Measurements from ENCODE around the gene TSPAN5.

Gene TSPAN5

DNA sequence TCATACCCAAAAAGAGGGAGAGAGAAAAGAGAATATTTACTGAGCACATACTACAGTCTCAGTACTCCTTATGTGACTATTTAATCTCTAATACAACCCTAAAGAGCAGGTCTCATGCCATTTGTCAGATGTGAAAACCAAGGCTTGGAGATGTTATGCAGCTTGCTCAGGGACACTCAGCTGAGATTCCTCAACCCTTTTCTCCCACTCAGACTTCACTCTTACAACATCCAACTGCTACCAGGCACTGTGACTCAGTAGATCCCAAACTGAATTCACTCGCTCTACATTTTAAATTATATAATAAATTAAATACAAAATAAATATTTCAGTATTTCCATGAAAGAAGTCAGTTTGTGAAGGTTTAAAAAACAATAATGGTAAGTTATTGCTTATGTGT lies 53.7 kb downstream of the TSPAN5 start:
- Histone ChIP-seq H2AFZ (ENCODE audit: low read length) (no peak overlapping the region), H3K23ac (ENCODE audit: low read depth, low read length, poor library complexity) (no peak overlapping the region), H2BK120ac (ENCODE audit: low read depth, low read length) (no peak overlapping the region), H2AK5ac (ENCODE audit: low read depth, low read length) (no peak overlapping the region), H3K4me1 (ENCODE audit: control insufficient read depth in 2 of 2, insufficient read depth in 1 of 2, low read depth in 1 of 2, low read length in 2 of 2) (peaks cover 9 to 11% of the 10 kb centered on the region in 2 donors), H3K9ac (ENCODE audit: low read depth, low read length, poor library complexity) (no peak overlapping the region), H2BK12ac (ENCODE audit: low read length) (no peak overlapping the region), H4K8ac (ENCODE audit: low read depth, low read length) (no peak overlapping the region), H3K14ac (ENCODE audit: low read length) (no peak overlapping the region), H3K4ac (ENCODE audit: low read length) (no peak overlapping the region), H3K4me3 (ENCODE audit: low read length in 2 of 2) (no peak overlapping the region), H3K4me2 (ENCODE audit: insufficient read depth, low read length, poor library complexity, severe bottlenecking) (no peak overlapping the region), H3K18ac (ENCODE audit: low read length) (no peak overlapping the region), H3K79me1 (ENCODE audit: low read depth, low read length) (no peaks in the 10 kb centered on the region), H3K27ac (replicated peaks; ENCODE audit: low read length) (no peak overlapping the region), H2BK15ac (ENCODE audit: low read length) (no peak overlapping the region), H3K36me3 (replicated peaks in 1 of 2; ENCODE audit: control insufficient read depth in 2 of 2, insufficient read depth in 2 of 2, low read length in 2 of 2) (no peaks in the 10 kb centered on the region), H2BK5ac (ENCODE audit: low read length) (no peak overlapping the region), H4K91ac (ENCODE audit: low read depth, low read length, poor library complexity) (no peak overlapping the region), H3K27me3 (ENCODE audit: control insufficient read depth in 3 of 3, insufficient read depth in 3 of 3, low read depth in 1 of 3, low read length in 3 of 3) (no peaks in the 10 kb centered on the region), H3K9me3 (replicated peaks in 1 of 2; ENCODE audit: control insufficient read depth in 2 of 2, insufficient read depth in 1 of 2, low read depth in 1 of 2, low read length in 2 of 2) (peaks cover 2 to 11% of the 10 kb centered on the region in 2 donors)
- no peak for DNase-seq (ENCODE audit: low spot score)
- no CpG with 5 or more reads among the region's 1 CpG for WGBS, 2 donors (ENCODE audit: extremely low coverage in 2 of 2, insufficient read length in 2 of 2, insufficient replicate concordance in 1 of 2)

DNA sequence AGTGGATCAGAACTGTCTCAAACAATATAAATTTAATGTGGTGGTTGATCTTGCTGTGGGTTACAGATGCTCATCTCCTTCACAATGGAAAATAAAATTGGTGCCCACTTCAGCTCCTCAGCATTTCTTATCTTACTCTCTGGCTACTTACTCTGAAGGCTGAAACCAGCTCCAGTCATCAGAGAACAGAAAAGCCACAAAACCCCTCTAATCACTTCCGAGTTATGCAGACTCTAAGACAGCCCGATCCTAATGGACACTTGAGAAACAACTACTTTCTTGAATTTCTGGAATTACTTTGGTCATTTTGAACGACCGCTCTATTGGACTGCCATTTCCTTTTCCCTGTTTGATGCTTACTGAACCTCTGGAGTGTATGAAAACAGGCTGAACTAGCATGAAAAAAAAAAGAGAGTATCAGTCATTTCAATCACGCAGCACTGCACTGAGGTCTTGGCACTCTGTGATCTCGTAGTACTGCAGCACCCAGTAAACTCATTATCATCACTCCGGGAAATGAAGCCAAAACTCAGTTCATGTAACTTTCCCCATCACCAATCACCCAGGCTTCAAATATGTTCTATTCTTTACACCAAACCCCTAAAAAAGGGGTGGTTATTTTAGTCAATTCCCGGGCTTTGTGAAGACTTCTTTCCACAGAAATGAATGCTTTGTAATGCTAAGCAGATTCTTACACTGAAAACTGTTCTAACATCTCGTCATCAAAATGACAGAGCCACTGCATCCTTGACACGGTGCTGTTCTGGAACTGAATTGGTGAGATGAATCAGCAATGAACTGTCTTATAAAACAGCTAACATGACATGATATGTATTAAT lies 54.5 kb downstream of the TSPAN5 start:
- Histone ChIP-seq H3K9ac (ENCODE audit: low read depth, low read length, poor library complexity) (no peak overlapping the region), H4K8ac (ENCODE audit: low read depth, low read length) (no peak overlapping the region), H4K91ac (ENCODE audit: low read depth, low read length, poor library complexity) (no peak overlapping the region), H2BK12ac (ENCODE audit: low read length) (no peak overlapping the region), H3K14ac (ENCODE audit: low read length) (no peak overlapping the region), H3K4me2 (ENCODE audit: insufficient read depth, low read length, poor library complexity, severe bottlenecking) (no peak overlapping the region), H3K9me3 (replicated peaks in 1 of 2; ENCODE audit: control insufficient read depth in 2 of 2, insufficient read depth in 1 of 2, low read depth in 1 of 2, low read length in 2 of 2) (peaks cover 2 to 19% of the 10 kb centered on the region in 2 donors), H3K4me3 (ENCODE audit: low read length in 2 of 2) (peak overlapping the region in 1 of 2 donors; percentile 14), H2AK5ac (ENCODE audit: low read depth, low read length) (no peak overlapping the region), H2BK5ac (ENCODE audit: low read length) (no peak overlapping the region), H3K23ac (ENCODE audit: low read depth, low read length, poor library complexity) (no peak overlapping the region), H3K18ac (ENCODE audit: low read length) (no peak overlapping the region), H2AFZ (ENCODE audit: low read length) (peak overlapping the region; percentile 73), H3K4me1 (ENCODE audit: control insufficient read depth in 2 of 2, insufficient read depth in 1 of 2, low read depth in 1 of 2, low read length in 2 of 2) (peaks cover 4 to 7% of the 10 kb centered on the region in 2 donors), H3K79me1 (ENCODE audit: low read depth, low read length) (no peaks in the 10 kb centered on the region), H2BK15ac (ENCODE audit: low read length) (no peak overlapping the region), H2BK120ac (ENCODE audit: low read depth, low read length) (no peak overlapping the region), H3K27ac (replicated peaks; ENCODE audit: low read length) (no peak overlapping the region), H3K36me3 (replicated peaks in 1 of 2; ENCODE audit: control insufficient read depth in 2 of 2, insufficient read depth in 2 of 2, low read length in 2 of 2) (no peaks in the 10 kb centered on the region), H3K4ac (ENCODE audit: low read length) (no peak overlapping the region), H3K27me3 (ENCODE audit: control insufficient read depth in 3 of 3, insufficient read depth in 3 of 3, low read depth in 1 of 3, low read length in 3 of 3) (no peaks in the 10 kb centered on the region)
- no CpG with 5 or more reads among the region's 10 CpGs for WGBS, 2 donors (ENCODE audit: extremely low coverage in 2 of 2, insufficient read length in 2 of 2, insufficient replicate concordance in 1 of 2)
- DNase-seq (ENCODE audit: low spot score), result no peak

DNA sequence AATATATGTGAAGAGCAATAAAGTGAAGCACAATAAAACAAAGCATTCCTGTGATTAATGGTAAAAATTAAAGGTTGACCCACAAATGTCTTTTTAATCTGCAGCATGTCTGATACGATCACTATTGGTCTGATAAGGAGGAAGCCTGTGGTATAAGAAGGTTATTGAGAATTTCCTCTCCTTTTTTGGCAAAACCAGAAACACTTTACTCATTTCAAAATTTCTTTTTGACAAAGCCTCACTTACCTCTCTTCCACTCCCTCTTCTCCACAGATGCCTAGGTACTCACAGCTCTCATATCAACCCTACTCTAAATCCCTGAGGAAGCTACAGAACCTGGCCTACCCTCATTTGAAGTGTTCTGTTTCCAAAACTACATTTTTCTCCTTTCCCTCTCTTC lies 56.1 kb downstream of the TSPAN5 start:
- H3K4me3 ChIP-seq (ENCODE audit: low read length in 2 of 2), result no peak overlapping the region
- no peak for DNase-seq (ENCODE audit: low spot score)
- no peak overlapping the region for H3K4me2 ChIP-seq (ENCODE audit: insufficient read depth, low read length, poor library complexity, severe bottlenecking)
- H3K4ac ChIP-seq (ENCODE audit: low read length), result no peak overlapping the region
- no peak overlapping the region for H4K91ac ChIP-seq (ENCODE audit: low read depth, low read length, poor library complexity)
- H2BK120ac ChIP-seq (ENCODE audit: low read depth, low read length), result no peak overlapping the region
- H2BK12ac ChIP-seq (ENCODE audit: low read length), result no peak overlapping the region
- H3K27ac ChIP-seq (replicated peaks; ENCODE audit: low read length), result no peak overlapping the region
- no peak overlapping the region for H2AFZ ChIP-seq (ENCODE audit: low read length)
- WGBS, 2 donors (ENCODE audit: extremely low coverage in 2 of 2, insufficient read length in 2 of 2, insufficient replicate concordance in 1 of 2), result no CpG with 5 or more reads among the region's 1 CpG
- no peaks in the 10 kb centered on the region for H3K27me3 ChIP-seq (ENCODE audit: control insufficient read depth in 3 of 3, insufficient read depth in 3 of 3, low read depth in 1 of 3, low read length in 3 of 3)
- peaks cover 1 to 7% of the 10 kb centered on the region in 2 donors for H3K4me1 ChIP-seq (ENCODE audit: control insufficient read depth in 2 of 2, insufficient read depth in 1 of 2, low read depth in 1 of 2, low read length in 2 of 2)
- H3K14ac ChIP-seq (ENCODE audit: low read length), result no peak overlapping the region
- no peak overlapping the region for H3K18ac ChIP-seq (ENCODE audit: low read length)
- H3K9ac ChIP-seq (ENCODE audit: low read depth, low read length, poor library complexity), result no peak overlapping the region
- no peak overlapping the region for H2BK15ac ChIP-seq (ENCODE audit: low read length)
- H3K23ac ChIP-seq (ENCODE audit: low read depth, low read length, poor library complexity), result no peak overlapping the region
- no peak overlapping the region for H4K8ac ChIP-seq (ENCODE audit: low read depth, low read length)
- no peaks in the 10 kb centered on the region for H3K79me1 ChIP-seq (ENCODE audit: low read depth, low read length)
- H3K9me3 ChIP-seq (replicated peaks in 1 of 2; ENCODE audit: control insufficient read depth in 2 of 2, insufficient read depth in 1 of 2, low read depth in 1 of 2, low read length in 2 of 2), result peaks cover 2 to 22% of the 10 kb centered on the region in 2 donors
- no peak overlapping the region for H2AK5ac ChIP-seq (ENCODE audit: low read depth, low read length)
- H2BK5ac ChIP-seq (ENCODE audit: low read length), result no peak overlapping the region
- H3K36me3 ChIP-seq (replicated peaks in 1 of 2; ENCODE audit: control insufficient read depth in 2 of 2, insufficient read depth in 2 of 2, low read length in 2 of 2), result no peaks in the 10 kb centered on the region

DNA sequence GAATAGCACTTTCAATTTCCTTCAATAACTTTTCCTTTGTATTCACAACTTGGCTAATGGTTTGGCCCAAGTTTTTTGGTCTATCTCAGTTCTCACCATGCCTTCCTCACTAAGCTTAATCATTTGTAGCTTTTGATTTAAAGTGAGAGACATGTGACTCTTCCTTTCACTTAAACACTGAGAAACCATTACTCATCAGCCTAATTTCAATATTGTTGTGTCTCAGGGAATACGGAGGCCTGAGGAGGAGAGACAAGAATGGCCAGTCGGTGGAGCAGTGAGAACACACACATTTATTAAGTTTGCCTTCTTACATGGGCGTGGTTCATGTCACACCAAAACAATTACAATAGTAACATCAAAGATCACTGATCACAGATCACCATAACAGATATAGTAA lies 56.7 kb downstream of the TSPAN5 start:
- H3K14ac ChIP-seq (ENCODE audit: low read length), result no peak overlapping the region
- no peaks in the 10 kb centered on the region for H3K36me3 ChIP-seq (replicated peaks in 1 of 2; ENCODE audit: control insufficient read depth in 2 of 2, insufficient read depth in 2 of 2, low read length in 2 of 2)
- H4K91ac ChIP-seq (ENCODE audit: low read depth, low read length, poor library complexity), result no peak overlapping the region
- H2AK5ac ChIP-seq (ENCODE audit: low read depth, low read length), result no peak overlapping the region
- peaks cover 2 to 22% of the 10 kb centered on the region in 2 donors for H3K9me3 ChIP-seq (replicated peaks in 1 of 2; ENCODE audit: control insufficient read depth in 2 of 2, insufficient read depth in 1 of 2, low read depth in 1 of 2, low read length in 2 of 2)
- no peak overlapping the region for H3K4me2 ChIP-seq (ENCODE audit: insufficient read depth, low read length, poor library complexity, severe bottlenecking)
- H2BK120ac ChIP-seq (ENCODE audit: low read depth, low read length), result no peak overlapping the region
- H3K18ac ChIP-seq (ENCODE audit: low read length), result no peak overlapping the region
- no peak overlapping the region for H3K23ac ChIP-seq (ENCODE audit: low read depth, low read length, poor library complexity)
- no peaks in the 10 kb centered on the region for H3K79me1 ChIP-seq (ENCODE audit: low read depth, low read length)
- H2AFZ ChIP-seq (ENCODE audit: low read length), result no peak overlapping the region
- no peak for DNase-seq (ENCODE audit: low spot score)
- H3K4ac ChIP-seq (ENCODE audit: low read length), result no peak overlapping the region
- no peak overlapping the region for H3K9ac ChIP-seq (ENCODE audit: low read depth, low read length, poor library complexity)
- H3K4me1 ChIP-seq (ENCODE audit: control insufficient read depth in 2 of 2, insufficient read depth in 1 of 2, low read depth in 1 of 2, low read length in 2 of 2), result peaks cover 1 to 7% of the 10 kb centered on the region in 2 donors
- no CpG with 5 or more reads among the region's 3 CpGs for WGBS, 2 donors (ENCODE audit: extremely low coverage in 2 of 2, insufficient read length in 2 of 2, insufficient replicate concordance in 1 of 2)
- H2BK5ac ChIP-seq (ENCODE audit: low read length), result no peak overlapping the region
- no peak overlapping the region for H2BK15ac ChIP-seq (ENCODE audit: low read length)
- no peak overlapping the region for H3K4me3 ChIP-seq (ENCODE audit: low read length in 2 of 2)
- no peak overlapping the region for H3K27ac ChIP-seq (replicated peaks; ENCODE audit: low read length)
- H2BK12ac ChIP-seq (ENCODE audit: low read length), result no peak overlapping the region
- no peaks in the 10 kb centered on the region for H3K27me3 ChIP-seq (ENCODE audit: control insufficient read depth in 3 of 3, insufficient read depth in 3 of 3, low read depth in 1 of 3, low read length in 3 of 3)
- H4K8ac ChIP-seq (ENCODE audit: low read depth, low read length), result no peak overlapping the region
